ENCODE measurements around the gene MCL1. TPM values are rescaled to one million over a fixed set of nuclear protein-coding genes. Genes with fewer than 3 reads are reported as not detected.
"Not testable (repeated sequence)": the region's sequence is repeated elsewhere in the genome, so short reads cannot be mapped to it uniquely, and the experiment has no call there.

Gene MCL1
- 149 and 187 TPM in 2 replicates for total RNA-seq

DNA sequence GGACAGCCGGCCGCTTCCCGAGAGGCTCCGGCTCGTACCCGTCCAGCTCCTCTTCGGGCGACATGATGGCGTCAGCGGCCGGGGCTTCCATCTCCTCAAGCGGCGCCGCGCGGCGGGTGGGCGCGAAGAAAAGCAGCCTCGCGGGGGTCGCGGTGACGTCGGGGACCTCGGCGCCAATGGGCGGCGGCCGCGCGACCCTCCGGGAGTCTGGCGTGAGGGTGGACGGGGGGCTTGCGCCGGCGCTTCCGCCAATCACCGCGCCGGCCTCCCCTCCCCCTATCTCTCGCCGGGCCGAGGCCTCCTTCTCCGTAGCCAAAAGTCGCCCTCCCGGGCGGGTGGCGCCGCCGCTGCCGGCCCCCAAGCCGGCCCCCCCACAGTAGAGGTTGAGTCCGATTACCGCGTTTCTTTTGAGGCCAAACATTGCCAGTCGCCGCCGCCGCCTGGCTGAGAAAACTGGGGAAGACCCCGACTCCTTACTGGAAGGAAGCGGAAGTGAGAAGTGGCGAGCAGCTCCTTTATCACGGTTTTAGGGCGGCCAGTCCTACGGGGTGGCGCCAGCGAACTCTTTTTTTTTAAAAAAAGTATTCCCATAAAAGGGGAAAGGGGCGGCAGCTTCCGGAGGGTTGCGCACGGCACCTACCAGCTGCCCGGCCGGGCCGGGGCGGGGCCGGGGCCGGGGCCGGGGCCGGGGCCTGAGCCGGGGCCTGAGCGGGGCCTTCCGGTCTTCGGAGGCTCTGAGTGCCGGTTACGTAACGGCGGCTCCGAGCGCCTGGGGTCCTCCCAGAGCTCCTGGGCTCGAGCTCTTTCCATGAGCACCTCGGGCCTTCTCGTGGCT lies at the start of gene MCL1:
Gene MCL1, minus strand, starts transcription at position 501 of the 835 bp plus-strand sequence. Its CDS starts 80 bp downstream, at position 421.
- DNase-seq (ENCODE audit: low read depth in 2 of 2): peak; percentile 91 to 96

DNA sequence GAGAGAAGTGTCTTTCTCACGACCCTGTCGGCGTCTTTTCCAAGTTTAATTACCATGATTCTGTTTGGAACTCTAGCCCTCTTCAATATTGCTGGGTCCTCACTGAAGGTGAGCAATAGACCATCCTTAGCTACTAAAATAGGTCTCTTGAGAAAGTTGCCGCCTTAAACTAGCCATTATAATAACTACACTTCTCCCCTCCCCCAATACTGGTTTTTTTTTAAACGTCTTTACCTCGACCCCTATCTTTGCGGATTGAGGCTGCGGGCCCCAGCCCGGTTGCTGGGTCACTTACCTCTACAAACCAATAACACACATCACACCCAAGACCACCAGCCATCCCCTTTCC lies 49.3 kb upstream of the MCL1 start:
- no peak for DNase-seq (ENCODE audit: low read depth in 2 of 2)

DNA sequence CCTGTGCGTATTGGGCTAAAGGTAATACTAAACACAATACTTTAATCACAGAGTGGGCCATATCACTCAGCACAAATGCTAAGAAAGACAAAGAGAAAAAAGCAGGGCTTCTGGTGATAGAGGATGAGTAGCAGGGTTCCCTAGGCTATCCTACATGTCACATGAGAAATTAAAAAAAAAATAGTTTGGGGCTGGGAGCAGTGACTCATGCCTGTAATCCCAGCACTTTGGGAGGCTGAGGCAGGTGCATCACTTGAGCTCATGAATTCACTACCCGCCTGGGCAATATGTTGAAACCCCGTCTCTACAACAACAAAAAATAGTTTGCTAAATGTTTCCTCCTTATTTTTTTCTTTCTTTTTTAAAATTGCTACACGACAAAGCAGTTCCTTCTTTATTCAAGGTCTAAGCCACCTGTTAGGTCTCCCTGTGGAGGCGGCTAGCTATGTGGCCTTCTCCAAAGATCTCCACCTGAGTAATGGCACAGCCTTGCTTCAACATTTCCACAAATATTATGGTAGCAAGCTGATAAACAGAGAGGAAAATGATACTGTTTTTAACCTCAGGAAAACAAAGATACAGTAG lies 48.5 kb upstream of the MCL1 start:
- DNase-seq (ENCODE audit: low read depth in 2 of 2): no peak

DNA sequence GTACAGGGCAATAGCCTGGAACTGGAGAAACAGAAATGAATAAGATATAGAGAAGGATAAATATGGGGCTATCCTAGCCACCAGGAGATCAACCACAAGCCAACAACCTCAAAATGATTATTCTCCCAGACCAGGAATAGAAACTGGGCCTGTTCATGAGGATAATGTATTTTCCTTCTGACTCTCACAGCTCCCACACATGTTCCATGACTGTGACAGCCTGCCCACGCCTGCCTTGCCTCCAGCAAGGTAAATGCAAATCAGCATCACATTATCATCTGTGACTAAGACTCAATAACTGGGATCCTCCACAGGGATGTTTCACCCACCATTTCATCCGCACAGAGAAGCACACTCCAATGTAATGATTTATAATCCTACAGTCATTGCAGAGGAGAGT lies 46.7 kb upstream of the MCL1 start:
- no peak for DNase-seq (ENCODE audit: low read depth in 2 of 2)

DNA sequence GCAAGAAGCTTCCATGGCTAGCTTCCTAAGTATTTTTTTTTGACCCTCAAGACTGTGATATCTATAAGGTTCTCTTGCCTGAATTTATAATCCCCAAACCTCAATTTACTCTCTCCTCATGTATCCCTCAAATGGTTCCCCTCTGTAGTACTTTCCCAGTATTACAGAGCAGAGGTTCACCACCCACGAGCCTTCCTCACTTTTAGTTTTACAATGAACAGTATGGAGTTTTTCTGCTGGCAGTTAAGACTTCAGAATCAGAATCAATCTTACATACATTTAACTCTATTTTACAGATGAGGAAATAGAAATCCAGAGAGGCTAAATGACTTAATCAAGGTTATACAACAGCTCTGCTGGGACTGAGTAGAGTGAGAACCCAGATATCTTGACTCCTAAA lies 45.1 kb upstream of the MCL1 start:
- DNase-seq (ENCODE audit: low read depth in 2 of 2): not testable (repeated sequence)

DNA sequence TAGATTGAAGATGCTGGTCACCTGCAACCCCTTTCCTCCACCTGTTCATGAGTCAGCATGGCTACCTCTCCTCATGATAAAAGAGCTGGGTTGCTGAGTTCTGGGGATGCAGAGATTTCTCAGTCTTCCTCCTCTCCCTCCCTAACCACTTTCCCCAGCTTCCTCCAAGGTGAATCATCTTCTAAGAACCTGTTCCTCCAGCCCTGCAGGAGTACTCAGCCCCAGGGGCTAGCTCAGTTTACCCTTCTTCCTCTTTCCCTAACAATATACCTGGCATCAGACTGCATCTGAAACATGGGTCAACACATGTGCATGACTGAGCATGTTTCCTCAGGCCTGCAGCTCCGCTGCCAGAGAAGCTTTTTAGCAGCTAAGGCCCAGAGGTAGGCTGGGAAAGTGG lies 44.7 kb upstream of the MCL1 start:
- not testable (repeated sequence) for DNase-seq (ENCODE audit: low read depth in 2 of 2)

DNA sequence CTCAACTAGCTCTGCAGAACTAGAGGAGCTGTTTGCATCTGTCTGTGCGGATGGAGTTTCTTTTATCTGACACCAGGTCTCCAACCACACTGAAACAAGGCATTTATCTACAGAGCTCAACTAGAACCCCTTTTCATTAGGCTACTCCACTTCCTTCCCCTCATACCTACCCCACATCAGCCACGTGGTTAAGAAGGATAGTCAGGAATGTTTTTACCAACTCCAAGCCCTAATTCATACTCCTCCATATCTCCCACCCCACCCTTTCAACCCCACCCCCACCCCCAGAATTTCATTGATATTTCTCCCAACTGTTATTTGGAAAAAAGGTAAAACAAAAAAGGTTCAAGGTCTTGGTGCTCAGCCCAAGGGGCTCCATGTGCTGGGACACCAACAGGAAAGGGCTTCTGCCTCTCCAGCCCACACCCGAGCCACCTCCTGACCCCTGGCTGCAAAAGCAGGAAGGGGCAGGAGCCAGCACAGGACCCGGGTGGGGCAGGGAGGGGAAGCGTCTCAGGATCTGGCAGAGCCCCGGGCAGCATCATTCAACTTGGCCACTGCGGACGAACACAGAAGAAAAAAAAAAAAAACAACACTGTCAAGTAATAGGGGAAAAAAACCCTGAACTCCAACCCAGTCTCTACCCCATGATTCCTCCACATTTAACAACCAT lies 43.0 kb upstream of the MCL1 start:
- DNase-seq (ENCODE audit: low read depth in 2 of 2): peak in 1 of 2 donors; percentile 66

DNA sequence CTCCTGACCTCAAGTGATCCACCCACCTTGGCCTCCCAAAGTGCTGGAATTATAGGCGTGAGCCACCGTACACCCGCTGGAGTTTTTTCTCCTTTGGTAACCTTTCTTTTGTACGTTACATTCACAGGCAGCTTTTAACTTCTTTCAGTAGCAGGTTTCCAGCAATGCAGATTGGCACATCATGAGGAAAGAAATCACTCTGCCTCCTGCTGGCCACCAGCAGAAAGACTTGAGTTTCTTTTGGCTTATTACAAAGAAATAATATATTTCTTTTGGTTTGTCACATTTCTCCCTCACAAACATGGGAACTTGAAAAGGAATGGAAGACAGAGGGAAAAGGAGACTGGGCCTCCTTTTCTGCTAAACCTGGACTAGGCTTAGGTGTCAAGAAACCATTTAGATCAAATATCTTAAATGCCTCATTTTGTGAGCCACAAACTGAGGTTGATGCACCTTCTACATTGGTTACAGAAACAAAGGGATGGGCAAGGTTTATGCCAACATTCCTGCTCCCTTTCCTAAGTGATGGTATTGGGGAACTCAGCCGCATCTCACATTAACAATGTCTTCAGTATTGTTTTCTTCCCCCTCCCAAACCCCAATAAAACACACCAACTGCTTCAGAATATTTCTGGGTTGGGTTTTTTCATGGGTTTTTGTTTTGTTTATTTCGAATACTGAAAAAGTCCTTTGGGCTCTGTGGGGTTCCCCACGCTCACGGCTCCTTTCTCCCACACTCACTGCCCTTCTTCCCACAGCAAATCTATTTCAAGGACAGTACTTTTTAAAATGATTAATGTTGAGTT lies 42.3 kb upstream of the MCL1 start:
- DNase-seq (ENCODE audit: low read depth in 2 of 2): peak; percentile 66 to 83

DNA sequence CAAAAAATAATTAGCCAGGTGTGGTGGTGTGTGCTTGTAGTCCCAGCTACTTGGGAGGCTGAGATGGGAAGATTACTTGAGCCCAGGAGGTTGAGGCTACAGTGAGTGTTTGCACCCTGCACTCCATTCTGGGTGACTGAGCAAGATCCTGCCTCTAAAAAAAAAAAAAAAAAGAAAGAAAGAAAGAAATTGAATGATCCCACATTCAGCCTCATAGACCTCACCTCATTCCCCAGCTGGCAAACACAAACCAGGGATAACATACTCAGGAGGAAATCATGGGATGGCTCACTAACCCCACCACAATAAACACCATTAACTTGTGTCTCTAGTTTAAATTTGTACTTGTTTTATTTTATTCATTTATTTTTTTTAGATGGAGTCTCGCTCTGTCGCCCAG lies 41.5 kb upstream of the MCL1 start:
- DNase-seq (ENCODE audit: low read depth in 2 of 2): no peak

DNA sequence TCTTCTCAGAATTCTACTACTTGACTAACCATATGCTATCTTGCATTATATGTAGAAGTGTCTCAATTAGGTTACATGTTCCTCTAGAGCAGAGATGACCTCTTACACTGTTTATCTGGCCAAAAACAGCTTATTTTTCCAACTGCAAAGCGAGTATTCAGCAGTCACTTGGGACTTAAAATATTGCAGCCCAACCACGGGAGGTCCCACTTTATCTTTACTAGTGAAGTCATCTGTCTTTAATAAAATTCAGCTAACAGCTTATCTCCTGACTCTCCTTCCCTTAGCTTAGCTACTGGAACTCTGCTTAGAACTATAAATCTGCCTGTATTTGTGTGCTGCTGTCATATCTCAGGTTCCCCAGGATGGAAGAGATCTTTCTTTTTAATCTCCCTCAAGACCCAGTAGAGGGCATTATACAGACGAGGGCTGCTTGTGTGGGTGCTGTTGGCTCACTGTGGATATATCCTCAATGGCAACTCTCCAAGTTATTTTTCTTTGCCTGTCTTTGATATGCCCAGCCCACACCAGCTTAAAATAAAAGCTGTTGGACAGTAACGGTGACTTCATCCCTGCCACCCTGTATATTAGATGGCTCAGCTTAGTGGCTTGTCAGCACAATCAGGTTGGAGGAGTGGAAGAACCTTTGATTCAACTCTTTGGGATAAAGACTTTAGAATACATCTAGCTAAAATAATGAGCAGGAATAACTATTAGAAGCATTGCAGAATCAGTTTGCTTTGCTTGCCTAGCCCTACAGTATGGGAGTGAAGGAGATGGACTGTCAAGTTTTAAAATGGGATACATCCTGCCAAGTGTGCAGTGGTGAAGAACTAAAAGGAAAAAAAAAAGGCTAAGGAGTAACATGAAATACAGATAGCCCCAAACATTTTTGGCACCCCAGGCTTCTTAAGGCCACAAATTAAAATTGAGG lies 40.4 kb upstream of the MCL1 start:
- peak in 1 of 2 donors; percentile 77 for DNase-seq (ENCODE audit: low read depth in 2 of 2)

DNA sequence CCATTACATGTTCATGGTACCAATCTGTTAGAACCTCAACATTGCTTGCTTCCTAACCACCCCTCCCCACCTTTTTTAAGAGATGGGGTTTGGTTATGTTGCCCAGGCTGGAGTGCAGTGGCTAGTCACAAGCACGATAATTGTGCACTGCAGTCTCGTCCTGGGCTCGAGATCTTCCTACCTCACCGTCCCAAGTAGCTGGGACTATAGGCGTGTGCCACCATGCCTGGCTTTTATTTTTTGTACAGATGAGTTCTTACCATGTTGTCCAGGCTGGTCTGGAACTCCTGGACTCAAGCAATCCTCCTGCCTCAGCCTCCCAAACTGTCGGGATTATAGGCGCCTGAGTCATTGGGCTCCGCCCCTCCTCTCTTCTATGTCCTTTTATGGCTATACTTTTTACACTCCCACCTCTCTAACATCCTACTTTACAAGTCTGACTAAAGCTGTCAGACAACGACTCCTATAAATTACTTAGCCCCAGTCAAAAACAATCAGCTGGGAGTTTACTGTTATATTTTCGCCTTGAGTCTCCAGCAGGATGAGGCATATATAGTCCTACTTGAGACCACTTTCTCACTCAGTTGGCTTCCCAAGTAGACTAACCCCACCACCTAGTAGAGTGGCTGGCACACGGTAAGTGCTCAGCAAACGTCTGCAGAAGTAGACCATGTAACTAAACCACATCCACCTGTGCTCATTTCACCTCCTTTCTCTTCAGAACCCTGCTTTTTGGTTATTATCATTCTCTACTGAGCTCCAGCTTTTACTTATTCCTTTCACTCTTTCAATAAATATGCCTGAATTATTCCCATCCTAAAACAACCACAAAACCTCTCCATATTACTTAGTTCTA lies 36.2 kb upstream of the MCL1 start:
- no peak for DNase-seq (ENCODE audit: low read depth in 2 of 2)

DNA sequence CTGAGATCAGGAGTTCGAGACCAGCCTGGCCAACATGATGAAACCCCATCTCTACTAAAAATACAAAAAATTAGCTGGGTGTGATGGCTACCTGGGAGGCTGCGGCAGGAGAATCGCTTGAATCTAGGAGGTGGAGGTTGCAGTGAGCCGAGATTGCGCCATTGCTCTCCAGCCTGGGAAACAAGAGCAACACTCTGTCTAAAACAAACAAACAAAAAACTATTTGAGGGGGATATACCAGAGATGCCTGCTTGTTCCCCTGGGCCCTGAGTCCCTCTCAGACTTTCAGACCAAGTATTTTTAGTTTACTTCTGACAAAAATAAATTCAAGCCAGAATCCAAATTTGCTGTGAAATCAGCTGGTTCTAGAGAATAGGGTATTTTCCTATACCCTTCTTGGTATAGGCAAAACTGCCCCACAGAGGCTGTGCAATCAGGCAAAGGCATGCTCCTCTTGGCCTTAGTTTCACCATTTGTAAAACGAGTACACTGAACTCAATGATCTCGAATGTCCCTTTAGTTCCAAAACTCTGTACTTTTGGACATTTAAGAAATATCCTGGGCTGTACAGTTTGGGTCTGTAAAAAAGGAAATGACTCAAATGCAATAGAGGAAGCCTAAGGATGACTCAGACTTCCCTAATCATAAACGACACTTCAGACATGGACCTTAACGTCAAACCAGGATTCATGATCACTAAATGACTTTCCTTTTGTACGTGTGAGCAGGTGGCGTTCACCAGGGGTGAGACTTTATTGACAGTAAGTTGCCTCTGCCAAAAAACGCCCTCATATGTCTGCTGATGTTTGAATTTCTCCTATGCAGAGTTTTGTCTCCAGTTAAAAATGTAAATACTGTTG lies 33.9 kb upstream of the MCL1 start:
- DNase-seq (ENCODE audit: low read depth in 2 of 2): peak; percentile 95 to 96

DNA sequence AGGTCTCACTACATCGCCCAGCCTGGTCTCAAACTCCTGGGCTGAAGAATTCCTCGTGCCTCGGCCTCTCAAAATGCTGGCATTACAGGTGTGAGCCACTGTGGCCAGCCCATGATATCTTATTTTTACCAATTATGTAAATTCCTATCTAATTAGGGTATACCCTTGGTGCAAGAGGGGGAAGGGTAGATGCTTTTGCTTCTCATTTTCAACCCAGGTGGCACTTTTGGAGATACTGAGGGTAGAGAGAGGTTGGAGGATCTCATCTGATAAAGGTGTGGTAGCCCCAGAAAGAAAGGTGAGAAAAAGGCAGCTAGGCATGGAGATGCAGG lies 32.6 kb upstream of the MCL1 start:
- DNase-seq (ENCODE audit: low read depth in 2 of 2): no peak

DNA sequence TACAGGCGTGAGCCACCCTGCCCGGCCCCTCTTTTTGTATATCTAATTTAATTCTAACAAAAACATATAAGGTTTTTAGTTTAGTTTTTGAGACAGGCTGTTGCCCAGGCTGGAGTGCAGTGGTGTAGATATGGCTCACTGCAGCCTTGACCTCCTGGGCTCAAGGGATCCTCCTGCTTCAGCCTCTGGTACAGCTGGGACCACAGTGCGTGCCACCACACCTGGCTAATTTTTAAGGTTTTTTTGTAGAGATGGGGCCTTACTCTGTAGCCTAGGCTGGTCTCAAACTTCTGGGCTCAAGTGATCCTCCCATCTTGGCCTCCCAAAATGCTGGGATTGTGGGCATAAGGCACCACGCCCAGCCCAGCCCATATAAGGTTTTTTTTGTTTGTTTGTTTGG lies 31.2 kb upstream of the MCL1 start:
- DNase-seq (ENCODE audit: low read depth in 2 of 2): no peak

DNA sequence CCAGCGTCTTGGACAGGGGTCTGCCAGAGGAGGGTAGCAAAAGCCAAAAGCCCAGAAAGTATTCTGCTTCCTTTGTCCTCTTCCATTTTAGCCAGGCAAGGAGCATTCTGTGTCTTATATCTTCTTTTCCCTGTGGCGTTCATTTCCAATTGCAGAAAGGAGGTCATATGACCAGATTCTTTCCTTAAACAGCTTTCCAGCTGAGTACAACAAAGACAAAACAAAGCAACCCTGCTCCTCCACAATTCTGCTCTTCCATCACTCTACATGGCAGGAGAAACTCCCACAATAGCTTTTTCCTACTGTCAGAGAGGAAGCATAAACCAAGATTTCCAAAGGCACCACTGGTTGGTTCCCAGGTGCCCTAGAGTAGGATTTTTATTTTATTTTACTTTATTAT lies 30.3 kb upstream of the MCL1 start:
- peak in 1 of 2 donors; percentile 39 for DNase-seq (ENCODE audit: low read depth in 2 of 2)

DNA sequence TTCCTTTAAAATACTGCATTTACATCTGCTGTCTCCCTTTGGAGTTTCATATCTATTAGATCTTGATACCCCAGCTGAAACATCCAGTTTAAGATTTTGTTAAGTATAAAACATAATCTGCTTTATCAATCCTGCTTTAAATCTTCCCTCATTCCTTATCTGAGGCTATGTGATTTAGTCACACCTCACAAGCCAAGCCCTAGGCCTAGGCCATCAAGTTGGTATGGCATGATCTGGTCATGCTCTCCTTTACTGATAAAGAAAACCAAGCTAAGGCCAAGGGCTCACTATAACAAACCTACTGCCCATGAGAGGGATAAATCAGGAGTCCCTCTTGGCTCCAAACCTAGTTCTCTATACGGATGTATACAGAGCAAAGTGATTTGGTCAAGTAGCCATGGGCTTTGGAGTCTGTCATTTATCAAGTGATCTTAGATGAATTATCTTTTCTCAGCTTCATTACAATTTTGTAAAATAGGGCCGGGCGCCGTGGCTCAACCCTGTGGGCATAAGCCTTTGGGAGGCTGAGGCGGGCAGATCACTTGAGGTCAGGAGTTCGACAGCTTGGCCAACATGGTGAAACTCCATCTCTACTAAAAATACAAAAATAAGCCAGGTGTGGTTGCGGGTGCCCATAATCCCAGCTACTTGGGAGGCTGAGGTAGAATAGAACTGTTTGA lies 27.2 kb upstream of the MCL1 start:
- DNase-seq (ENCODE audit: low read depth in 2 of 2): no peak

DNA sequence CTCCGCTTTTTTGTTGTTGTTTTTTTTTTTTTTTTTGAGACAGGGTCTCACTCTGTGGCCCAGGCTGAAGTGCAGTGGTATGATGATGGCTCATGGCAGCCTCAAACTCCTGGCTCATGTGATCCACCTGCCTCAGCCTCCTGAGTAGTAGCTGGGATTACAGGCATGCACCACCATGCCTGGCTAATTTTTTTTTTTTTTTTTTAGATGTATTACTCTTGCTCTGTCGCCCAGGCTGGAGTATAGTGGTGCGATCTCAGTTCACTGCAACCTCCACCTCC lies 26.0 kb upstream of the MCL1 start:
- DNase-seq (ENCODE audit: low read depth in 2 of 2): not testable (repeated sequence)

DNA sequence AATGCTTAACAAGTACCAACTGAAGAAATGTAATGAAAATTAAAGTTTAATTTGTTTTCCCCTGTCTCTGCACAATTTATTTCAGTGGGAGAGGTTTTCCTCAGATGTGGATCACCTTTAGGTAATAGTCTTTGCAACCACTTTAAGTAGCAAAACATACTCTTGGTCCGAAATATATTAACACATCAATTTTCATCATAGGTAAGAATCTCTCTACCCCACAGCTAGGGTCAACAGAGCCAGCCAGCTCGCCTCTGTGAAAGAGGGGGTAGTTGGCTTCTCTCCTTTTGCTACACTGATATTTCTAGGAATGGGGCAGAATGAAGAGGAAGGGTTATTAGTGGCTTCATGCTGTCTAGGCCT lies 24.8 kb upstream of the MCL1 start:
- no peak for DNase-seq (ENCODE audit: low read depth in 2 of 2)

DNA sequence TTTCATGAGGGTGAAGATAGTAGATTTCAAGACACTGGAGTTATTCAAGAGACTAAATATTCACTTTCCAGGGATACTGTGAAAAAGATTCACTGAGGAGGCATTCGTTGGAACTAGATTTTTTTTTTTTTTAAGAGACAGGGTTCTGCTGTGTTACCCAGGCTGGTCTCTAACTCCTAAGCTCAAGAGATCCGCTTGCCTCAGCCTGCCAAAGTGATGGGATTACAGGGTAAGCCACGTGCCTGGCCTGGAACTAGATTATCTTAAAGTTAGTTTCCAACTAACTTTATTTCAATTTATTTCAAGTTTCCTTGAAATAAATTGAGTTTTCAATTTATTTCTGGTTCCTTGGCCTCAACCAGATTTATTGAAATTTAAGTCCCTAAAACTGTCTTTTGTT lies 24.3 kb upstream of the MCL1 start:
- no peak for DNase-seq (ENCODE audit: low read depth in 2 of 2)
